ENCODE results near the gene LSP1.

Gene LSP1

GRCh38 chr11:1932105-1932480 is 79.2 kb downstream of the LSP1 start:
- ATAC-seq: no peak

GRCh38 chr11:1932681-1933080 is 79.8 kb downstream of the LSP1 start:
- TF ChIP-seq ZNF70 (CRISPR knock-in tag; IDR thresholded peaks at IDR 0.05) (no peak), SNAI2 (CRISPR knock-in tag; IDR thresholded peaks at IDR 0.05) (no peak), PATZ1 (CRISPR knock-in tag; IDR thresholded peaks at IDR 0.05; ENCODE audit: borderline replicate concordance) (no peak), TCF4 (CRISPR knock-in tag; IDR thresholded peaks at IDR 0.05; ENCODE audit: borderline replicate concordance) (no peak)

More at GRCh38 chr11:1932105-1932480, 79.2 kb downstream of the LSP1 start:
- TF ChIP-seq ESRRG (CRISPR knock-in tag; IDR thresholded peaks at IDR 0.05) (no peak), ISL1 (CRISPR knock-in tag; IDR thresholded peaks at IDR 0.05) (no peak), TSHZ2 (CRISPR knock-in tag; IDR thresholded peaks at IDR 0.05) (no peak), CSDC2 (CRISPR knock-in tag; IDR thresholded peaks at IDR 0.05) (no peak), POU6F1 (CRISPR knock-in tag; IDR thresholded peaks at IDR 0.05; ENCODE audit: borderline replicate concordance, low read depth) (no peak)

GRCh38 chr11:1933416-1934334 is 80.8 kb downstream of the LSP1 start:
- ATAC-seq: no peak
- TF ChIP-seq TOX (CRISPR knock-in tag; IDR thresholded peaks at IDR 0.05; ENCODE audit: borderline replicate concordance) (no peak), BACH2 (CRISPR knock-in tag; IDR thresholded peaks at IDR 0.05; ENCODE audit: borderline replicate concordance) (no peak), CSRNP3 (CRISPR knock-in tag; IDR thresholded peaks at IDR 0.05) (no peak), SNAI2 (CRISPR knock-in tag; IDR thresholded peaks at IDR 0.05) (no peak), ZFP30 (CRISPR knock-in tag; IDR thresholded peaks at IDR 0.05) (no peak), TSHZ2 (CRISPR knock-in tag; IDR thresholded peaks at IDR 0.05) (no peak), POU6F1 (CRISPR knock-in tag; IDR thresholded peaks at IDR 0.05; ENCODE audit: borderline replicate concordance, low read depth) (no peak), GLIS3 (CRISPR knock-in tag; IDR thresholded peaks at IDR 0.05) (no peak), ZNF565 (CRISPR knock-in tag; conservative IDR thresholded peaks at IDR 0.05; ENCODE audit: low read depth) (no peak), RARB (CRISPR knock-in tag; IDR thresholded peaks at IDR 0.05) (no peak), PPARA (CRISPR knock-in tag; IDR thresholded peaks at IDR 0.05; ENCODE audit: borderline replicate concordance) (no peak), ZFP3 (CRISPR knock-in tag; IDR thresholded peaks at IDR 0.05) (no peak), CSDC2 (CRISPR knock-in tag; IDR thresholded peaks at IDR 0.05) (no peak), ESRRG (CRISPR knock-in tag; IDR thresholded peaks at IDR 0.05) (no peak), TCF4 (CRISPR knock-in tag; IDR thresholded peaks at IDR 0.05; ENCODE audit: borderline replicate concordance) (no peak), OSR1 (CRISPR knock-in tag; IDR thresholded peaks at IDR 0.05) (no peak)

More at GRCh38 chr11:1932681-1933080, 79.8 kb downstream of the LSP1 start:
- no peak for ATAC-seq

Data from SK-N-SH treated with all-trans-retinoic acid at 6 μM for 48 hours (cell line).